ENCODE data around the gene PDK1. TPM values are rescaled to one million over a fixed set of nuclear protein-coding genes. Genes with fewer than 3 reads are reported as not detected.
A peak's percentile ranks its signal among the peaks of the same experiment; 100 is the strongest.

The PDK1 gene
- total and polyA plus RNA-seq, 2 donors from 2014 or later = 4.6 to 19.2 TPM

DNA sequence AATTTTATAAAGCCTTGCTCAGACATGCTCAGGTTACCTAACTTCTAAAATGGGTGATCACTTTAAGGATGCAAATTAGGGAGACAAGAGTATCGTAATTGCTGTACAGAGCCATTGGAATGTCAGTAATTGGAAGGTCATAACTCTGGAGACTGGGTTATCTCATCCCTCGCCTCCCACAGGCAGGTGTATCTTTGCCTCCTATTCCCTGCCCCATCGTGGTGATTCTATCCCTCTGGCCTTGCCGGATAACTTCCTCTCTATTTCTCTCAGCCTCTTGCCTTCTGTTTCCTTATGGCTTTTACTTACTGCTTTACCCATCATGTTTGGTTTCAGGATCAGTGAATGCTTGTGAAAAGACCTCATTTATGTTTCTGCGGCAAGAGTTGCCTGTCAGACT is 2.5 kb downstream of the PDK1 start:
- H3K27me3 ChIP-seq (ENCODE audit: control insufficient read depth, insufficient read depth, low read length) = no peaks in the 10 kb centered on the region
- FAIRE-seq = no peak
- no peak overlapping the region for H3K27ac ChIP-seq (ENCODE audit: low read depth in 2 of 2, low read length in 2 of 2)
- DNase-seq = peak in 2 of 5 donors; percentile 17 to 37
- peaks cover 0 to 8% (median 5%) of the 10 kb centered on the region in 3 donors for H3K4me1 ChIP-seq (ENCODE audit: control insufficient read depth in 2 of 3, insufficient read depth in 2 of 3, low read depth in 1 of 3, low read length in 3 of 3)
- H3K4me3 ChIP-seq (ENCODE audit: low read length in 3 of 3) = no peak overlapping the region
- H3K36me3 ChIP-seq (ENCODE audit: control insufficient read depth in 2 of 3, insufficient read depth in 3 of 3, low read length in 3 of 3) = no peaks in the 10 kb centered on the region
- TF ChIP-seq, protein P1, sequence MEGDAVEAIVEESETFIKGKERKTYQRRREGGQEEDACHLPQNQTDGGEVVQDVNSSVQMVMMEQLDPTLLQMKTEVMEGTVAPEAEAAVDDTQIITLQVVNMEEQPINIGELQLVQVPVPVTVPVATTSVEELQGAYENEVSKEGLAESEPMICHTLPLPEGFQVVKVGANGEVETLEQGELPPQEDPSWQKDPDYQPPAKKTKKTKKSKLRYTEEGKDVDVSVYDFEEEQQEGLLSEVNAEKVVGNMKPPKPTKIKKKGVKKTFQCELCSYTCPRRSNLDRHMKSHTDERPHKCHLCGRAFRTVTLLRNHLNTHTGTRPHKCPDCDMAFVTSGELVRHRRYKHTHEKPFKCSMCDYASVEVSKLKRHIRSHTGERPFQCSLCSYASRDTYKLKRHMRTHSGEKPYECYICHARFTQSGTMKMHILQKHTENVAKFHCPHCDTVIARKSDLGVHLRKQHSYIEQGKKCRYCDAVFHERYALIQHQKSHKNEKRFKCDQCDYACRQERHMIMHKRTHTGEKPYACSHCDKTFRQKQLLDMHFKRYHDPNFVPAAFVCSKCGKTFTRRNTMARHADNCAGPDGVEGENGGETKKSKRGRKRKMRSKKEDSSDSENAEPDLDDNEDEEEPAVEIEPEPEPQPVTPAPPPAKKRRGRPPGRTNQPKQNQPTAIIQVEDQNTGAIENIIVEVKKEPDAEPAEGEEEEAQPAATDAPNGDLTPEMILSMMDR (IDR thresholded peaks at IDR 0.05; ENCODE audit: borderline replicate concordance, extremely low read depth, insufficient read depth) = no peak
- intact Hi-C loops (cut with DNase I) = no loop called here
- no peak overlapping the region for H3K9ac ChIP-seq (ENCODE audit: low read length in 3 of 3)
- H3K9me3 ChIP-seq (ENCODE audit: control insufficient read depth in 2 of 3, insufficient read depth in 1 of 3, low read length in 3 of 3) = no peaks in the 10 kb centered on the region

DNA sequence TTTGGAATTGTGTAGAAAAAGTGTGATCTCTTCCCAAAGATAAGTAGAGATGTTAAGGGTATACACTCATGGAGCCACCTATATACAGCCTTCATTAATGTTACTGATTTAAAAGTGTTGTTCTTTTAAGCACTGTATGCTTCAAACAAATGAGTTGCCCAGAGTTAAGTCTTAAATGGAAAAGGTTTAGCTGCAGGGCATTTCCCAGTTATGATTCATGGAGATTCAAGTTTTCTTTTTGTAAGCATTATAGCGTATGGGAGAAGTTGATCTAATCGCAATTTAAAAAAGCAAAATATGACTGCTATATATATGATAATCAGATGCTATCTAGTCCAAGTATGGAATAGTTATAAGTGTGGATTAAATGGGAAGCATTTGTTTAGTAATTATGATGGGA is 4.8 kb downstream of the PDK1 start:
- H3K9ac ChIP-seq (ENCODE audit: low read length in 3 of 3) = no peak overlapping the region
- intact Hi-C loops (cut with DNase I) = no loop called here
- no peak for FAIRE-seq

DNA sequence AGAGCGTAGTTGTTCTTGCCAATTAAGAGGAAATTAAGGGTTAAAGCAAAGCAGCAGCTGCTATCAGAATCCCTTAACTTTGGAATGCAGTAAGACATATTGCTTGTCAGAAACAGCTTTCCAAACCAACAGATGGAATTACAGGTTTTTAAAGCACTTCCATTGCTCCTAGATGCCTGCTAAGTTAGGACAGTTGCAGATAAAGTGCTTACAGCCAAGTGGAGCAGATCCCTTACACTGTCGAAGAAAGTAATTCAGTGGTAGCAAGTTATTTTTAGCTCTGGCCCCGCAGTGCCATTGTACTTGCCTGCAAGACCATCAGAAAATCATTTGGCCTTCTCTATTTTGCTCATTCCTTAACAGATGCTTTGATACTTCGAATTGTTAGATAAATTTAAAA is 5.4 kb downstream of the PDK1 start:
- FAIRE-seq = no peak
- no peaks in the 10 kb centered on the region for H3K9me3 ChIP-seq (ENCODE audit: control insufficient read depth in 2 of 3, insufficient read depth in 1 of 3, low read length in 3 of 3)
- DNase-seq = peak in 2 of 5 donors; percentile 26 to 44
- no peaks in the 10 kb centered on the region for H3K36me3 ChIP-seq (ENCODE audit: control insufficient read depth in 2 of 3, insufficient read depth in 3 of 3, low read length in 3 of 3)
- H3K27ac ChIP-seq (ENCODE audit: low read depth in 2 of 2, low read length in 2 of 2) = no peak overlapping the region
- H3K9ac ChIP-seq (ENCODE audit: low read length in 3 of 3) = no peak overlapping the region
- H3K27me3 ChIP-seq (ENCODE audit: control insufficient read depth, insufficient read depth, low read length) = no peaks in the 10 kb centered on the region
- no peak overlapping the region for H3K4me3 ChIP-seq (ENCODE audit: low read length in 3 of 3)
- intact Hi-C loops (cut with DNase I) = no loop called here
- H3K4me1 ChIP-seq (ENCODE audit: control insufficient read depth in 2 of 3, insufficient read depth in 2 of 3, low read depth in 1 of 3, low read length in 3 of 3) = peaks cover 0 to 8% (median 3%) of the 10 kb centered on the region in 3 donors
- TF ChIP-seq, protein P1 (IDR thresholded peaks at IDR 0.05; ENCODE audit: borderline replicate concordance, extremely low read depth, insufficient read depth) = no peak

More for the DNA sequence above, 4.8 kb downstream of the PDK1 start:
- Histone ChIP-seq H3K27ac (ENCODE audit: low read depth in 2 of 2, low read length in 2 of 2) (no peak overlapping the region), H3K9me3 (ENCODE audit: control insufficient read depth in 2 of 3, insufficient read depth in 1 of 3, low read length in 3 of 3) (no peaks in the 10 kb centered on the region), H3K27me3 (ENCODE audit: control insufficient read depth, insufficient read depth, low read length) (no peaks in the 10 kb centered on the region), H3K4me1 (ENCODE audit: control insufficient read depth in 2 of 3, insufficient read depth in 2 of 3, low read depth in 1 of 3, low read length in 3 of 3) (peaks cover 0 to 8% (median 3%) of the 10 kb centered on the region in 3 donors), H3K36me3 (ENCODE audit: control insufficient read depth in 2 of 3, insufficient read depth in 3 of 3, low read length in 3 of 3) (no peaks in the 10 kb centered on the region), H3K4me3 (ENCODE audit: low read length in 3 of 3) (no peak overlapping the region)
- TF ChIP-seq, protein P1 (IDR thresholded peaks at IDR 0.05; ENCODE audit: borderline replicate concordance, extremely low read depth, insufficient read depth) = no peak
- DNase-seq = no peak

DNA sequence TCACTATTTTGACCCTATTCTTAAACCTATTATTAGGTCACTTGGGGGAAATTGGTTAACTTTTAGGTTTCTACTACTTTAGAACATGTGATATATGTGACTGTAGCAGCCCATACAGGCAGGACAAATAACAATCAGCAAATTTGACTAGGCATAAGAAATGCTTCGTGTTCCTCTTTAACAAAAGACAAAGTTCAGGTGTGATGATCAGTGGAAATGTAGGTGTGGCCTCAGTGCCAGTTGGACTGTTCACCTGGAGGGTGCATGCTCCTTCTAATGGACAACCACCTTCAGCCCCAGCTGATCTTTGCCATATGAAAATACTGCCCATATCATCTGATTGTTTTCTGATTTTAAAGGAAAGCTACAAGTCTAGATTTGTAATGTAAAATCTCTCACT is 6.4 kb downstream of the PDK1 start:
- TF ChIP-seq, protein P1 (IDR thresholded peaks at IDR 0.05; ENCODE audit: borderline replicate concordance, extremely low read depth, insufficient read depth) = no peak
- no peak overlapping the region for H3K4me3 ChIP-seq (ENCODE audit: low read length in 3 of 3)
- intact Hi-C loops (cut with DNase I) = no loop called here
- no peak overlapping the region for H3K27ac ChIP-seq (ENCODE audit: low read depth in 2 of 2, low read length in 2 of 2)
- H3K36me3 ChIP-seq (ENCODE audit: control insufficient read depth in 2 of 3, insufficient read depth in 3 of 3, low read length in 3 of 3) = no peaks in the 10 kb centered on the region
- H3K9me3 ChIP-seq (ENCODE audit: control insufficient read depth in 2 of 3, insufficient read depth in 1 of 3, low read length in 3 of 3) = no peaks in the 10 kb centered on the region
- FAIRE-seq = no peak
- no peaks in the 10 kb centered on the region for H3K4me1 ChIP-seq (ENCODE audit: control insufficient read depth in 2 of 3, insufficient read depth in 2 of 3, low read depth in 1 of 3, low read length in 3 of 3)
- no peak overlapping the region for H3K9ac ChIP-seq (ENCODE audit: low read length in 3 of 3)
- H3K27me3 ChIP-seq (ENCODE audit: control insufficient read depth, insufficient read depth, low read length) = no peaks in the 10 kb centered on the region
- no peak for DNase-seq
